Neural progenitor cell (in vitro differentiated cells): Measurements from ENCODE around the gene FSTL5. TPM values are rescaled to one million over a fixed set of nuclear protein-coding genes. Genes with fewer than 3 reads are reported as not detected.
A peak's percentile ranks its signal among the peaks of the same experiment; 100 is the strongest.

Source experiments
- DNase-seq: peaks from one replicate; pipeline ENCODE4 v3.0.0-alpha.2; 2016; ENCODE audit warnings: low spot score
- H2AFZ ChIP-seq: fragments of 200-600 bp; sonication (generic); replicated peaks from 2 replicates; pipeline ENCODE4 v1.6.1; 2016; ENCODE audit warnings: antibody characterized with exemption
- H3F3A ChIP-seq: fragments of 200-600 bp; sonication (generic); 2 replicates; pipeline ENCODE4 v1.6.1; 2016; ENCODE audit warnings: antibody characterized with exemption, low read depth
- H3K27ac ChIP-seq: fragments of 200-600 bp; sonication (generic); 2 replicates; pipeline ENCODE4 v1.5.1; 2016; ENCODE audit warnings: mild to moderate bottlenecking
- H3K27me3 ChIP-seq: fragments of 200-600 bp; sonication (generic); 2 replicates; pipeline ENCODE4 v1.6.1; 2016; ENCODE audit warnings: mild to moderate bottlenecking, moderate library complexity
- H3K36me3 ChIP-seq: fragments of 200-600 bp; sonication (generic); 2 replicates; pipeline ENCODE4 v1.5.1; 2016
- H3K4me1 ChIP-seq: fragments of 200-600 bp; sonication (generic); 2 replicates; pipeline ENCODE4 v1.6.1; 2016; ENCODE audit warnings: mixed run types
- H3K4me2 ChIP-seq: fragments of 200-600 bp; sonication (generic); 2 replicates; pipeline ENCODE4 v1.6.1; 2016
- H3K4me3 ChIP-seq: fragments of 200-600 bp; sonication (generic); 2 replicates; pipeline ENCODE4 v1.5.1; 2016
- H3K79me2 ChIP-seq: fragments of 200-600 bp; sonication (generic); 2 replicates; pipeline ENCODE4 v1.6.1; 2016; ENCODE audit warnings: low read depth
- H3K9ac ChIP-seq: fragments of 200-600 bp; sonication (generic); 2 replicates; pipeline ENCODE4 v1.6.1; 2016
- H3K9me3 ChIP-seq: fragments of 200-600 bp; sonication (generic); 2 replicates; pipeline ENCODE4 v1.5.1; 2016; ENCODE audit warnings: low read depth
- H4K20me1 ChIP-seq: fragments of 200-600 bp; sonication (generic); 2 replicates; pipeline ENCODE4 v1.6.1; 2016; ENCODE audit warnings: low read depth
- H3K27ac Mint-ChIP-seq: 3 replicates; pipeline ENCODE4 v1.8.0; 2021; ENCODE audit warnings: mixed read lengths
- H3K27me3 Mint-ChIP-seq: 2 replicates; pipeline ENCODE4 v1.8.0; 2022; ENCODE audit warnings: low read depth, mild to moderate bottlenecking, inconsistent platforms, moderate library complexity, mixed read lengths; ENCODE audit not compliant: insufficient read depth
- H3K36me3 Mint-ChIP-seq: 3 replicates; pipeline ENCODE4 v1.8.0; 2021; ENCODE audit warnings: mixed read lengths
- H3K4me1 Mint-ChIP-seq: 3 replicates; pipeline ENCODE4 v1.8.0; 2021; ENCODE audit warnings: mixed read lengths
- H3K4me3 Mint-ChIP-seq: 3 replicates; pipeline ENCODE4 v1.8.0; 2021; ENCODE audit warnings: mild to moderate bottlenecking, moderate library complexity, mixed read lengths
- H3K9me3 Mint-ChIP-seq: 3 replicates; pipeline ENCODE4 v1.8.0; 2020; ENCODE audit warnings: mixed read lengths
- CTCF ChIP-seq: fragments of 200-600 bp; sonication (generic); IDR thresholded peaks from 2 replicates; pipeline ENCODE4 v1.5.1; 2017; ENCODE audit warnings: antibody characterized with exemption, mild to moderate bottlenecking
- EZH2 ChIP-seq: fragments of 200-600 bp; sonication (generic); IDR thresholded peaks from 2 replicates; pipeline ENCODE4 v1.6.1; 2017; ENCODE audit warnings: antibody characterized with exemption, mild to moderate bottlenecking, moderate library complexity
- EZH2phosphoT487 ChIP-seq: fragments of 200-600 bp; sonication (generic); IDR thresholded peaks from 2 replicates; pipeline ENCODE4 v1.6.1; 2017; ENCODE audit warnings: antibody characterized with exemption
- total RNA-seq: library from RNA; depleted of rRNA; stranded (reverse); fragments of >200 nt; gene quantifications from 2 replicates; pipeline ENCODE4 v1.2.3, GENCODE V29; 2015; ENCODE audit warnings: low replicate concordance

Gene FSTL5
- total RNA-seq, 1 donor from 2014 or later = not detected

GRCh38 chr4:161522031-161522430 is 641.8 kb downstream of the FSTL5 start:
- Histone ChIP-seq H3K4me3 (no peak overlapping the region), H3K79me2 (no peaks in the 10 kb centered on the region), H4K20me1 (no peaks in the 10 kb centered on the region), H3F3A (no peaks in the 10 kb centered on the region), H3K27ac (no peak overlapping the region), H2AFZ (peak overlapping the region; percentile 63), H3K9me3 (no peaks in the 10 kb centered on the region), H3K36me3 (no peaks in the 10 kb centered on the region), H3K4me1 (no peaks in the 10 kb centered on the region), H3K9ac (no peak overlapping the region), H3K4me2 (no peak overlapping the region), H3K27me3 (no peaks in the 10 kb centered on the region)
- H3K4me3 Mint-ChIP-seq = no peak overlapping the region
- H3K27me3 Mint-ChIP-seq = peaks cover 2% of the 10 kb centered on the region
- TF ChIP-seq EZH2phosphoT487 = no peak
- no peak for TF ChIP-seq EZH2
- no peak for TF ChIP-seq CTCF
- no peak overlapping the region for H3K27ac Mint-ChIP-seq
- no peaks in the 10 kb centered on the region for H3K9me3 Mint-ChIP-seq
- no peak for DNase-seq
- no peaks in the 10 kb centered on the region for H3K36me3 Mint-ChIP-seq
- peaks cover 2% of the 10 kb centered on the region for H3K4me1 Mint-ChIP-seq

- no peaks in the 10 kb centered on the region for H3K79me2 ChIP-seq
These were observed 644.2 kb downstream of the FSTL5 start for GRCh38 chr4:161519611-161520010.

GRCh38 chr4:161517941-161518340 is 645.9 kb downstream of the FSTL5 start:
- Histone ChIP-seq H3K36me3 (no peaks in the 10 kb centered on the region), H3K27me3 (no peaks in the 10 kb centered on the region), H4K20me1 (no peaks in the 10 kb centered on the region), H3F3A (no peaks in the 10 kb centered on the region), H3K27ac (no peak overlapping the region), H3K9me3 (no peaks in the 10 kb centered on the region), H2AFZ (no peak overlapping the region), H3K4me2 (no peak overlapping the region), H3K4me3 (no peak overlapping the region), H3K9ac (no peak overlapping the region), H3K79me2 (no peaks in the 10 kb centered on the region), H3K4me1 (no peaks in the 10 kb centered on the region)
- no peak overlapping the region for H3K4me3 Mint-ChIP-seq
- no peaks in the 10 kb centered on the region for H3K9me3 Mint-ChIP-seq
- peaks cover 2% of the 10 kb centered on the region for H3K27me3 Mint-ChIP-seq
- DNase-seq = no peak
- H3K36me3 Mint-ChIP-seq = no peaks in the 10 kb centered on the region
- H3K27ac Mint-ChIP-seq = no peak overlapping the region
- TF ChIP-seq EZH2phosphoT487 (no peak), CTCF (no peak), EZH2 (no peak)
- H3K4me1 Mint-ChIP-seq = no peaks in the 10 kb centered on the region

More at GRCh38 chr4:161519611-161520010, 644.2 kb downstream of the FSTL5 start:
- H3K9me3 Mint-ChIP-seq = no peaks in the 10 kb centered on the region
- H3K27ac Mint-ChIP-seq = no peak overlapping the region
- DNase-seq = no peak
- H3K4me3 Mint-ChIP-seq = no peak overlapping the region
- H3K36me3 Mint-ChIP-seq = no peaks in the 10 kb centered on the region
- TF ChIP-seq EZH2 = no peak
- TF ChIP-seq EZH2phosphoT487 = no peak
- TF ChIP-seq CTCF = no peak
- Histone ChIP-seq H3F3A (no peaks in the 10 kb centered on the region), H4K20me1 (no peaks in the 10 kb centered on the region), H3K27ac (no peak overlapping the region), H3K27me3 (no peaks in the 10 kb centered on the region), H3K36me3 (no peaks in the 10 kb centered on the region), H3K4me3 (no peak overlapping the region), H3K9ac (no peak overlapping the region), H2AFZ (no peak overlapping the region), H3K4me2 (no peak overlapping the region), H3K4me1 (no peaks in the 10 kb centered on the region), H3K9me3 (no peaks in the 10 kb centered on the region)
- peaks cover 2% of the 10 kb centered on the region for H3K4me1 Mint-ChIP-seq
- H3K27me3 Mint-ChIP-seq = peaks cover 2% of the 10 kb centered on the region
